Lung (tissue), 12 donors: ENCODE data around the gene ASTN2. TPM values are rescaled to one million over a fixed set of nuclear protein-coding genes. Genes with fewer than 3 reads are reported as not detected.

Source experiments
- ATAC-seq: fragments of 200-7000 bp; cut with Tn5 transposase; one replicate; pipeline ENCODE4 v1.9.1; 2020; ENCODE audit warnings: moderate number of reproducible peaks; ENCODE audit not compliant: insufficient read depth, low FRiP score
- DNase-seq, 3 donors: peaks; one replicate each; pipeline ENCODE4 v3.0.0-alpha.2; 2013 to 2017
- H3K27ac ChIP-seq, 2 donors: one replicate each; pipeline ENCODE4 v1.5.1; 2013; ENCODE audit warnings: mild to moderate bottlenecking in 2 of 2, moderate library complexity in 2 of 2, control low read depth in 1 of 2, inconsistent platforms in 1 of 2, low read depth in 1 of 2, low read length in 1 of 2
- H3K27me3 ChIP-seq, 3 donors: one replicate each; pipeline ENCODE4 v1.5.1; 2013; ENCODE audit warnings: low read length in 2 of 3; ENCODE audit not compliant: control insufficient read depth in 3 of 3, insufficient read depth in 3 of 3
- H3K36me3 ChIP-seq, 4 donors: one replicate each; pipeline ENCODE4 v1.5.1; 2013; ENCODE audit warnings: low read length in 4 of 4, mild to moderate bottlenecking in 1 of 4, moderate library complexity in 1 of 4; ENCODE audit not compliant: control insufficient read depth in 4 of 4, insufficient read depth in 4 of 4
- H3K4me1 ChIP-seq, 5 donors: one replicate each; pipeline ENCODE4 v1.5.1; 2013; ENCODE audit warnings: low read length in 5 of 5, mild to moderate bottlenecking in 2 of 5, moderate library complexity in 1 of 5; ENCODE audit not compliant: control insufficient read depth in 5 of 5, insufficient read depth in 5 of 5
- H3K4me3 ChIP-seq: one replicate; pipeline ENCODE4 v1.5.1; 2013; ENCODE audit warnings: mild to moderate bottlenecking, control low read depth, moderate library complexity
- H3K9ac ChIP-seq, 2 donors: one replicate each; pipeline ENCODE4 v1.5.1; 2013; ENCODE audit warnings: low read length in 2 of 2, control low read depth in 1 of 2; ENCODE audit not compliant: insufficient read depth in 1 of 2
- H3K9me3 ChIP-seq, 4 donors: one replicate each; pipeline ENCODE4 v1.5.1; 2013; ENCODE audit warnings: low read length in 3 of 4, mild to moderate bottlenecking in 1 of 4, moderate library complexity in 1 of 4; ENCODE audit not compliant: control insufficient read depth in 4 of 4, insufficient read depth in 3 of 4
- WGBS, 2 donors: extraction: QIAGEN DNeasy Blood & Tissue Kit; methylation state at CpG; one replicate each; pipeline ENCODE4 v1.1.7; 2013; 5-methylcytosine and 5-hydroxymethylcytosine counted together
- polyA plus RNA-seq, 2 donors: library from polyadenylated mRNA; stranded (reverse); fragments of 200-250 nt; gene quantifications; one replicate each; pipeline ENCODE4 v1.2.1, GENCODE V29; 2013
- total RNA-seq, 2 donors: library from RNA; depleted of rRNA in 1 of 2; stranded (reverse); fragments of >200 nt in 1 of 2; gene quantifications; one replicate each; pipeline ENCODE4 v1.2.1, GENCODE V29; 2014 to 2021
- TF ChIP-seq, protein P1 (sequence below): IDR thresholded peaks from 2 replicates; pipeline ENCODE4 v1.5.1; 2012; ENCODE audit warnings: mild to moderate bottlenecking; ENCODE audit errors: control extremely low read depth, extremely low read depth
- donor health status: control.
- donor health status: control.
- donor health status: Bipolar disorder and iron deficiency.
- donor health status: healthy.
- donor health status: DM: yes; HTN: yes; CAD: no.

The ASTN2 gene
- total and polyA plus RNA-seq, 4 donors = 1.4 to 7.0 (median 3.3) TPM

DNA sequence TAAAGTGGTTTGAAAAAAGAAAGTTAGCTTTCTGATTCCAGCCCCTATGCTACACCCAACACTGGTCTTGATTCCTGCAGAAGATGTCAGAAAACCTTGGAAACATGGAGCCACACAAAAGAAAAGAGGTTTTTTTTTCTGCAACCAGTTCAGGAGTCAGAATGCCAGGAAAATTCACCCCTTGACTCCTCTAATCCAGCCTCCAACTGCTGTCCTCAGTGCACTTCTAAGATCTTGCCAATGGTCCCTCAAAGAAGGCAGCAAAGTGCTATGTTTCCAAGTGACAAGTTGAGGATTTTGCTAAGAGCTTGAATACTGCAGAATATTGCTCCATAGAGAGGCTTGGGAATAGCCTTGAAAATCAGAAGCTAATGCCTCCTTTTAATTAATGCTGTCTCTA lies 617.6 kb downstream of the ASTN2 start:
- DNase-seq (no peak), ATAC-seq (no peak)
- Histone ChIP-seq H3K36me3 (no peaks in the 10 kb centered on the region), H3K27ac (no peak overlapping the region), H3K4me3 (no peak overlapping the region), H3K4me1 (peaks cover 0 to 5% (median 1%) of the 10 kb centered on the region in 5 donors), H3K27me3 (no peaks in the 10 kb centered on the region), H3K9ac (no peak overlapping the region), H3K9me3 (no peaks in the 10 kb centered on the region)
- TF ChIP-seq, protein P1, sequence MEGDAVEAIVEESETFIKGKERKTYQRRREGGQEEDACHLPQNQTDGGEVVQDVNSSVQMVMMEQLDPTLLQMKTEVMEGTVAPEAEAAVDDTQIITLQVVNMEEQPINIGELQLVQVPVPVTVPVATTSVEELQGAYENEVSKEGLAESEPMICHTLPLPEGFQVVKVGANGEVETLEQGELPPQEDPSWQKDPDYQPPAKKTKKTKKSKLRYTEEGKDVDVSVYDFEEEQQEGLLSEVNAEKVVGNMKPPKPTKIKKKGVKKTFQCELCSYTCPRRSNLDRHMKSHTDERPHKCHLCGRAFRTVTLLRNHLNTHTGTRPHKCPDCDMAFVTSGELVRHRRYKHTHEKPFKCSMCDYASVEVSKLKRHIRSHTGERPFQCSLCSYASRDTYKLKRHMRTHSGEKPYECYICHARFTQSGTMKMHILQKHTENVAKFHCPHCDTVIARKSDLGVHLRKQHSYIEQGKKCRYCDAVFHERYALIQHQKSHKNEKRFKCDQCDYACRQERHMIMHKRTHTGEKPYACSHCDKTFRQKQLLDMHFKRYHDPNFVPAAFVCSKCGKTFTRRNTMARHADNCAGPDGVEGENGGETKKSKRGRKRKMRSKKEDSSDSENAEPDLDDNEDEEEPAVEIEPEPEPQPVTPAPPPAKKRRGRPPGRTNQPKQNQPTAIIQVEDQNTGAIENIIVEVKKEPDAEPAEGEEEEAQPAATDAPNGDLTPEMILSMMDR = no peak

DNA sequence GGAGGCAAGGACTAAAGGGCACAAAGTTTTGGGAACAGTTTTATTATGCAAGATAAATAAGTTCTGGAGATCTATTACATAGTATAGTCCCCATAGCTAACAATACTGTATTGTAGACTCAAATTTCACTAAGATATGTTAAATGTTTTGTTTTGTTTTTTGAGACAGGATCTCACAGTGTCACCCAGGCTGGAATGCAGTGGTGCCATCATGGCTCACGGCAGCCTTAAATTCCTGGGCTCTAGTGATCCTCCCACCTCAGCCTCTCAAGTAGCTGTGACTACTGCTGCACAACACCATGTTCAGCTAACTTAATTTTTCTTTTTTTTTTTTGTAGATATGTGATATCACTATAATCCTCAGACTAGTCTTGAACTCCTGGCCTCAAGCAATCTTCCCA lies 618.2 kb downstream of the ASTN2 start:
- Histone ChIP-seq H3K27ac (no peak overlapping the region), H3K9ac (no peak overlapping the region), H3K36me3 (no peaks in the 10 kb centered on the region), H3K27me3 (no peaks in the 10 kb centered on the region), H3K9me3 (no peaks in the 10 kb centered on the region), H3K4me1 (peaks cover 0 to 10% (median 1%) of the 10 kb centered on the region in 5 donors), H3K4me3 (no peak overlapping the region)
- WGBS, 2 donors = 48 to 56% methylated on average over 1 of the region's 1 CpG
- DNase-seq = no peak
- TF ChIP-seq, protein P1 = no peak
- no peak for ATAC-seq

- no peak for ATAC-seq
- WGBS, 2 donors = 45 to 52% methylated on average over 2 of the region's 2 CpGs
- no peaks in the 10 kb centered on the region for H3K9me3 ChIP-seq
Observed at GRCh38 chr9:116795821-116796220, 619.0 kb downstream of the ASTN2 start.

More at GRCh38 chr9:116795821-116796220, 619.0 kb downstream of the ASTN2 start:
- Histone ChIP-seq H3K9ac (no peak overlapping the region), H3K27me3 (no peaks in the 10 kb centered on the region), H3K27ac (no peak overlapping the region), H3K4me3 (no peak overlapping the region), H3K36me3 (no peaks in the 10 kb centered on the region), H3K4me1 (peaks cover 0 to 13% (median 1%) of the 10 kb centered on the region in 5 donors)
- DNase-seq = no peak
- TF ChIP-seq, protein P1 = no peak
